Hepatocyte (in vitro differentiated cells): ENCODE data around the gene AREL1. TPM values are rescaled to one million over a fixed set of nuclear protein-coding genes. Genes with fewer than 3 reads are reported as not detected.

Experiments used
- DNase-seq: peaks from one replicate; pipeline ENCODE4 v3.0.0-alpha.2; 2016; ENCODE audit warnings: low spot score
- H2AFZ ChIP-seq: fragments of 200-600 bp; sonication (generic); 2 replicates; pipeline ENCODE4 v1.6.0; 2016; ENCODE audit warnings: antibody characterized with exemption, mild to moderate bottlenecking
- H3K27ac ChIP-seq: fragments of 200-600 bp; sonication (generic); 2 replicates; pipeline ENCODE4 v1.5.1; 2016; ENCODE audit warnings: mild to moderate bottlenecking
- H3K27me3 ChIP-seq: fragments of 200-600 bp; sonication (generic); 2 replicates; pipeline ENCODE4 v1.6.1; 2016
- H3K36me3 ChIP-seq: fragments of 200-600 bp; sonication (generic); replicated peaks from 2 replicates; pipeline ENCODE4 v1.5.1; 2016; ENCODE audit warnings: low read depth; ENCODE audit not compliant: insufficient read depth
- H3K4me1 ChIP-seq: fragments of 200-600 bp; sonication (generic); 2 replicates; pipeline ENCODE4 v1.5.1; 2016; ENCODE audit warnings: mild to moderate bottlenecking, moderate library complexity; ENCODE audit not compliant: insufficient read depth
- H3K4me2 ChIP-seq: fragments of 200-600 bp; sonication (generic); 2 replicates; pipeline ENCODE4 v1.6.0; 2016
- H3K4me3 ChIP-seq: fragments of 200-600 bp; sonication (generic); 2 replicates; pipeline ENCODE4 v1.5.1; 2016; ENCODE audit warnings: mild to moderate bottlenecking
- H3K79me2 ChIP-seq: fragments of 200-600 bp; sonication (generic); 2 replicates; pipeline ENCODE4 v1.6.0; 2017; ENCODE audit warnings: mild to moderate bottlenecking
- H3K9me2 ChIP-seq: fragments of 200-600 bp; sonication (generic); replicated peaks from 2 replicates; pipeline ENCODE4 v1.6.0; 2017; ENCODE audit warnings: mild to moderate bottlenecking; ENCODE audit not compliant: insufficient read depth
- H3K9me3 ChIP-seq: fragments of 200-600 bp; sonication (generic); 2 replicates; pipeline ENCODE4 v1.5.1; 2016; ENCODE audit warnings: low read depth, mild to moderate bottlenecking
- H4K20me1 ChIP-seq: fragments of 200-600 bp; sonication (generic); 2 replicates; pipeline ENCODE4 v1.6.0; 2016; ENCODE audit warnings: mild to moderate bottlenecking; ENCODE audit not compliant: insufficient read depth, poor library complexity, severe bottlenecking
- EZH2 ChIP-seq: fragments of 200-600 bp; sonication (generic); IDR thresholded peaks from 2 replicates; pipeline ENCODE4 v1.6.1; 2016; ENCODE audit warnings: antibody characterized with exemption, mild to moderate bottlenecking, borderline replicate concordance
- EZH2phosphoT487 ChIP-seq: fragments of 200-600 bp; sonication (generic); IDR thresholded peaks from one replicate; pipeline ENCODE4 v1.6.1; 2018; ENCODE audit warnings: antibody characterized with exemption, mild to moderate bottlenecking, low read depth, moderate library complexity; ENCODE audit not compliant: unreplicated experiment, severe bottlenecking
- WGBS: methylation state at CpG from one replicate; pipeline ENCODE4 v1.1.6; 2016; ENCODE audit warnings: low lambda C conversion rate; ENCODE audit errors: missing lambda C conversion rate; 5-methylcytosine and 5-hydroxymethylcytosine counted together
- polyA plus RNA-seq: library from polyadenylated mRNA; unstranded; fragments of >200 nt; fragmentation: Nextera tagmentation; extraction: Ambion mirVana; gene quantifications from 2 replicates; pipeline ENCODE4 v1.2.1, GENCODE V29; 2016
- total RNA-seq: library from RNA; depleted of rRNA; stranded (reverse); fragments of >200 nt; gene quantifications from 2 replicates; pipeline ENCODE4 v1.2.3, GENCODE V29; 2014
- TF ChIP-seq, protein P1 (sequence below): fragments of 200-600 bp; sonication (generic); IDR thresholded peaks from 2 replicates; pipeline ENCODE4 v1.5.1; 2016; ENCODE audit warnings: antibody characterized with exemption, mild to moderate bottlenecking; ENCODE audit not compliant: poor library complexity

The AREL1 gene
- total and polyA plus RNA-seq, 2 experiments from 2014 or later, result 11.4 to 31.7 TPM

DNA sequence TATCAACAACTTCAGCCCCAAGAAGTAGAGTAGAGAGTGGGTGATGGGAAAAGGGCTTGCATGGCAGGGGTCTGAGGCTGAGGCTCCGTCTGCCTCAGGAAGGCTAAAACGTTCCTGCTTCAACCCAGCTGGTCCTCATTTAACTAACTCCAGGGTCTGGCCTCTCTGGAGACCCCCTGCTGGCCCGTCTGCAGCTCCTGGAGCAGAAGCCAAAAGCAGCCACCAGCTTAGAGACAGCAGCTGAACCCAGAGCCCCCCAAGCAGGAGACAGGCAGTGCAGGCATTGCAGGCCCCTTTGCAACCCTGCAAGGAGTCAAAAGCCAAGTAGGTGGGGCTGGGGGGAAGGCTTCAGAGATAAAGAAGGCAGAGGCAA, 75.7 kb downstream of the AREL1 start:
- no peak for TF ChIP-seq EZH2
- TF ChIP-seq EZH2phosphoT487, result no peak
- TF ChIP-seq, protein P1, sequence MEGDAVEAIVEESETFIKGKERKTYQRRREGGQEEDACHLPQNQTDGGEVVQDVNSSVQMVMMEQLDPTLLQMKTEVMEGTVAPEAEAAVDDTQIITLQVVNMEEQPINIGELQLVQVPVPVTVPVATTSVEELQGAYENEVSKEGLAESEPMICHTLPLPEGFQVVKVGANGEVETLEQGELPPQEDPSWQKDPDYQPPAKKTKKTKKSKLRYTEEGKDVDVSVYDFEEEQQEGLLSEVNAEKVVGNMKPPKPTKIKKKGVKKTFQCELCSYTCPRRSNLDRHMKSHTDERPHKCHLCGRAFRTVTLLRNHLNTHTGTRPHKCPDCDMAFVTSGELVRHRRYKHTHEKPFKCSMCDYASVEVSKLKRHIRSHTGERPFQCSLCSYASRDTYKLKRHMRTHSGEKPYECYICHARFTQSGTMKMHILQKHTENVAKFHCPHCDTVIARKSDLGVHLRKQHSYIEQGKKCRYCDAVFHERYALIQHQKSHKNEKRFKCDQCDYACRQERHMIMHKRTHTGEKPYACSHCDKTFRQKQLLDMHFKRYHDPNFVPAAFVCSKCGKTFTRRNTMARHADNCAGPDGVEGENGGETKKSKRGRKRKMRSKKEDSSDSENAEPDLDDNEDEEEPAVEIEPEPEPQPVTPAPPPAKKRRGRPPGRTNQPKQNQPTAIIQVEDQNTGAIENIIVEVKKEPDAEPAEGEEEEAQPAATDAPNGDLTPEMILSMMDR, result no peak
- Histone ChIP-seq H3K4me1 (peaks cover 10% of the 10 kb centered on the region), H3K9me2 (no peaks in the 10 kb centered on the region), H3K36me3 (no peaks in the 10 kb centered on the region), H3K27me3 (no peaks in the 10 kb centered on the region), H3K79me2 (no peaks in the 10 kb centered on the region), H3K4me2 (no peak overlapping the region), H3K4me3 (no peak overlapping the region), H2AFZ (no peak overlapping the region), H4K20me1 (no peaks in the 10 kb centered on the region), H3K27ac (no peak overlapping the region), H3K9me3 (no peaks in the 10 kb centered on the region)
- DNase-seq, result no peak
- 24% methylated on average over 3 of the region's 3 CpGs for whole genome bisulfite sequencing

DNA sequence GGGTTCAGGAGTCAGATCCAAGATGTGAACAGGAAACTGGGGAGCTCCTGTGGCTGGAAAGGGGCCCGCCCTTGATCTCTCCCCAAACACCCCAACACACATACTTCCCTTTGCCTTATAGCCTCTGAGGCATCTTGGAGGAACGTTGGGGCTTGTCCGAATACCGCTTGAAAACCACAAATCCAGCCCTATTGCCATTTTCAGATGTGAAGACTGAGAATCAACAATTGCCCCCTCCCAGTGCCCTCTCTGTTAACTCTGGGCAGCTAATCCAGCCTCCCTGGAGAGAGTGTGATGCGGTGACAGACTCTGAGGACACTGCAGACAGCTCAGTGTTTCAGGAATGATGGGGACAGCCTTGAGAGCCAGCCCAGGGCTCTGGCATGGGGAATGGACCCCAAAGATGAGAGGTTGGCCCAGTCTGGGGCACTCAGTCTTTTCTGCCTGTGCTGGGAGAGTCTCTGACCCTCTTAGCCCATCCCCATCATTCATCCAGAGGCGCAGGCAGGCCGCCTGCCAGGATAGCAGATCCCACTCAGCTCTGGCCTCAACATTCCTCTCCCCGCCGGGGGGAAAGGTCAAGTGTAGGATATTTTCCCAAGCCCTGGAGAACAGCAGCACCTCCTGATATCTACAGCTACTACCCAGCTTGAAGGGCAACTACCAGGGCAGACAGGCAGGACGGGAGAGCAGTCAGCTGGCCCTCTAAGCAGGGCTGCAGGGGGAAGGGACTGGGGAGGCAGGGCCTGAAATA, 76.3 kb downstream of the AREL1 start:
- no peaks in the 10 kb centered on the region for H3K27me3 ChIP-seq
- H3K4me2 ChIP-seq, result no peak overlapping the region
- TF ChIP-seq, protein P1, result no peak
- TF ChIP-seq EZH2phosphoT487, result no peak
- TF ChIP-seq EZH2, result no peak
- no peaks in the 10 kb centered on the region for H3K36me3 ChIP-seq
- H3K79me2 ChIP-seq, result no peaks in the 10 kb centered on the region
- peaks cover 13% of the 10 kb centered on the region for H3K4me1 ChIP-seq
- DNase-seq, result no peak
- no peaks in the 10 kb centered on the region for H3K9me3 ChIP-seq
- no peaks in the 10 kb centered on the region for H3K9me2 ChIP-seq
- H3K4me3 ChIP-seq, result no peak overlapping the region
- 69% methylated on average over 10 of the region's 10 CpGs for WGBS
- no peaks in the 10 kb centered on the region for H4K20me1 ChIP-seq
- no peak overlapping the region for H2AFZ ChIP-seq
- H3K27ac ChIP-seq, result no peak overlapping the region

DNA sequence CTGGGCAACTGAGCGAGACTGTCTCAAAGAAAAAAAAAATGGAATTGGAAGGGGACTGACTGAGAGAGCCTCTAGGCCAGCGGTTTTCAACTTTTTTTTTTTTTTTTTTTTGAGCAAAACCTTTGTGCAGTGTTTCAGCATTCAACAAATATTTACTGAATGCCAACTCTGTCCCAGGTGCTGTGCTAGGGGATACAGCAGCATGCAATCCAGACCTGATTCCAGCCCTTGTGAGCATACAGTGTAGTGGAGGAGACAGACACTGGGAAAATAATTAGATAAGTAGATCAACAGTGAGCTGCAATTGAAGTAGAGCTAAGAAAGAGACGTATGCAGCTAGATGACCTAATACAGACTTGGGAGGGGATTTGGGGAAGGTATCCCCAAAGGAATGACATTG, 77.0 kb downstream of the AREL1 start:
- Histone ChIP-seq H3K36me3 (no peaks in the 10 kb centered on the region), H3K27ac (no peak overlapping the region), H3K4me2 (no peak overlapping the region), H3K4me1 (peaks cover 13% of the 10 kb centered on the region), H3K9me3 (no peaks in the 10 kb centered on the region), H4K20me1 (no peaks in the 10 kb centered on the region), H3K79me2 (no peaks in the 10 kb centered on the region), H2AFZ (no peak overlapping the region), H3K27me3 (no peaks in the 10 kb centered on the region), H3K4me3 (no peak overlapping the region), H3K9me2 (no peaks in the 10 kb centered on the region)
- no peak for DNase-seq
- TF ChIP-seq EZH2phosphoT487 (no peak), EZH2 (no peak)
- TF ChIP-seq, protein P1, result no peak
- 88% methylated on average over 3 of the region's 3 CpGs for WGBS

DNA sequence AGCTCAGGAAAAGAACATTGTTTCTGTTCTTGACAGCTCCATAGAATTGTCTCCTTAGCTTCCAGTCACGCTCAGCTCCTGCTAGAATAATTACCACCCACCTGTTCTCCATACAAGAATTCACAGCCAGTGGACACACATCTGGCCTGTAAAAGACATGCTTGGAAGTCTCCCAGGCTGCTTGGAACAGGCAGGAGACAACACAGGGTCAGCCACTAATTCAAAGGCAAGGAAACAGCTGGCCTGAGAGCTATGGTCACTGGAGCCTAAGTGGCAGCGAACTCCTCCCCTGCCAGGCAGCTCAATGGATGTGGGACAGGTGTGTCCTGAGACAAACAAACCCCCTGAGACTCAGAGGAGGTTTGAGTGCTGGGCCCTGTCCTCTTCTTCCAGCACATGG, 77.9 kb downstream of the AREL1 start:
- no peak overlapping the region for H2AFZ ChIP-seq
- no peak overlapping the region for H3K27ac ChIP-seq
- DNase-seq, result no peak
- H3K4me1 ChIP-seq, result peaks cover 13% of the 10 kb centered on the region
- 76% methylated on average over 2 of the region's 2 CpGs for WGBS
- TF ChIP-seq EZH2phosphoT487 (no peak), EZH2 (no peak)
- TF ChIP-seq, protein P1, result no peak
- no peaks in the 10 kb centered on the region for H3K36me3 ChIP-seq
- H4K20me1 ChIP-seq, result no peaks in the 10 kb centered on the region
- H3K9me3 ChIP-seq, result no peaks in the 10 kb centered on the region
- H3K79me2 ChIP-seq, result no peaks in the 10 kb centered on the region
- H3K4me2 ChIP-seq, result no peak overlapping the region
- no peaks in the 10 kb centered on the region for H3K9me2 ChIP-seq
- no peak overlapping the region for H3K4me3 ChIP-seq
- no peaks in the 10 kb centered on the region for H3K27me3 ChIP-seq
